D341Med (cell line): Measurements from ENCODE around the gene SLC35F6.
"Not testable (repeated sequence)": the region's sequence is repeated elsewhere in the genome, so short reads cannot be mapped to it uniquely, and the experiment has no call there.

ENCODE experiments used
- DNase-seq: peaks from one replicate; pipeline ENCODE4 v3.0.0; 2012; ENCODE audit warnings: low spot score

The SLC35F6 gene

GRCh38 chr2:26730549-26731344, 33.3 kb upstream of the SLC35F6 start:
- no peak for DNase-seq

- no peak for DNase-seq
These were observed 32.4 kb upstream of the SLC35F6 start for GRCh38 chr2:26731714-26732113.

- no peak for DNase-seq
These were observed 31.6 kb upstream of the SLC35F6 start for GRCh38 chr2:26732446-26732845.

- no peak for DNase-seq
These were observed 30.7 kb upstream of the SLC35F6 start for GRCh38 chr2:26733413-26733812.

GRCh38 chr2:26735097-26735496, 29.0 kb upstream of the SLC35F6 start:
- DNase-seq = no peak

GRCh38 chr2:26735883-26736588, 28.0 kb upstream of the SLC35F6 start:
- DNase-seq = no peak

GRCh38 chr2:26737221-26737620, 26.9 kb upstream of the SLC35F6 start:
- no peak for DNase-seq

- peak; percentile 78 for DNase-seq
These were observed 25.6 kb upstream of the SLC35F6 start for GRCh38 chr2:26738481-26738880.

GRCh38 chr2:26739514-26739913, 24.6 kb upstream of the SLC35F6 start:
- DNase-seq = no peak

- DNase-seq = no peak
These were observed 23.7 kb upstream of the SLC35F6 start for GRCh38 chr2:26740346-26740745.

GRCh38 chr2:26740890-26741302, 23.2 kb upstream of the SLC35F6 start:
- peak; percentile 82 for DNase-seq

GRCh38 chr2:26742048-26742770, 21.9 kb upstream of the SLC35F6 start:
- no peak for DNase-seq

GRCh38 chr2:26743852-26744251, 20.2 kb upstream of the SLC35F6 start:
- DNase-seq = no peak

- DNase-seq = no peak
These were observed 19.1 kb upstream of the SLC35F6 start for GRCh38 chr2:26744953-26745352.

GRCh38 chr2:26745609-26746327, 18.3 kb upstream of the SLC35F6 start:
- DNase-seq = peak; percentile 75

- DNase-seq = no peak
These were observed 17.1 kb upstream of the SLC35F6 start for GRCh38 chr2:26746934-26747333.

- DNase-seq = not testable (repeated sequence)
These were observed 14.2 kb upstream of the SLC35F6 start for GRCh38 chr2:26749787-26750420.

- not testable (repeated sequence) for DNase-seq
These were observed 13.6 kb upstream of the SLC35F6 start for GRCh38 chr2:26750467-26750866.

GRCh38 chr2:26752656-26753055, 11.4 kb upstream of the SLC35F6 start:
- no peak for DNase-seq

- DNase-seq = no peak
These were observed 9.5 kb upstream of the SLC35F6 start for GRCh38 chr2:26754539-26754938.

- no peak for DNase-seq
These were observed 9.0 kb upstream of the SLC35F6 start for GRCh38 chr2:26754972-26755670.
